HCEC 1CT (cell line): ENCODE results near the gene NDUFB2.
"Not testable (repeated sequence)": the region's sequence is repeated elsewhere in the genome, so short reads cannot be mapped to it uniquely, and the experiment has no call there.

Experiments
- DNase-seq: peaks from one replicate; pipeline ENCODE4 v3.0.0-alpha.2; 2017

NDUFB2 gene

DNA sequence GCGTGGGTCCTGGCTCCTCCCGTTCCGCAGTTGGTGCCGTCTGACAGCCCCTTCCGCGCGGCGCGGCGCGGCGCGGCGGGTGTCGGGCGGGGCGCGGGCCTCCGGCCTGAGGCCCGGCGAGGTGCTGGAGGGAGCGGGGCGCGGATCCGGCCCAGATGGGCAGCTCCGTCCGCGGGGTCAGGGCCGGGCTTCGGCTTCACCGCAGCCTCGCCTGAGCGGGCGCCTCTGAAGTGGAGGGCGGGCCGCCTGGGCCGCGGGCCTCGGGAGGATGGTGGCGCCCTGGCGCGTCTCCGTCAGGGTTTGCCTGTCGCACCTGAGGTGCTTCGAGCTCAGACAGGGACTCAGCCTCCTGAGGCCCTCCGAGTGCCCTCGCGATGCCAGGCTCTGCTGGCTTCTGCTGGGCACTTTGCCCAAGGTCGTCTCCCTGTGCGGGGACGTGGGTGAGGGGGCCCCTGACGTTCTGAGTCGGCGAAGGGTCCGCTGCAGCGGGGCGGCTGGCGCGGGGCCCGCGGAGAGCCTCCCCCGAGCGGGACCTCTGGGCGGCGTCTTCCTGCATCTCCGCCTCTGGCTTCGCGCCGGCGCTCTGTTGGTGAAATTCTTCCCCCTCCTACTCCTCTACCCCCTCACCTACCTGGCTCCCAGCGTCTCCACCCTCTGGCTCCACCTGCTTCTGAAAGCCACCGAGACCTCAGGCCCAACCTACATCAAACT, 23.3 kb upstream of the NDUFB2 start:
- DNase-seq, result no peak

DNA sequence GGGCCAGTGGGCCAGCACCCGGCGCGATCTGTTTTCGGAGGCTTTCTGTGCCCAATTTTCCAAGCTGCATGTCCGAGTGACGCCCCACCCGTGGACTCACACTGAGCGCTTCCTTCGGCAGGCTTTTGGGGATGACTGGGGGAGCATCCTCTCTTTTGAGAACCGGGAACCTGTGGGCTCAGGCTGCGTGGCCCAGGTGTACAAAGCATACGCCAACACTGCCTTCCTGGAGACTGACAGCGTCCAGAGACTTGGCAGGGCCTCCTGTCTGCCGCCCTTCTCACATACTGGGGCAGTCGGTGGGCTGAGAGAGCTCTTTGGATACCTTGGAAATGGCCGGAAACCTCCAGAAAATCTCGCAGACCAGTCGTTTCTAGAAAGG, 22.7 kb upstream of the NDUFB2 start:
- DNase-seq, result no peak

DNA sequence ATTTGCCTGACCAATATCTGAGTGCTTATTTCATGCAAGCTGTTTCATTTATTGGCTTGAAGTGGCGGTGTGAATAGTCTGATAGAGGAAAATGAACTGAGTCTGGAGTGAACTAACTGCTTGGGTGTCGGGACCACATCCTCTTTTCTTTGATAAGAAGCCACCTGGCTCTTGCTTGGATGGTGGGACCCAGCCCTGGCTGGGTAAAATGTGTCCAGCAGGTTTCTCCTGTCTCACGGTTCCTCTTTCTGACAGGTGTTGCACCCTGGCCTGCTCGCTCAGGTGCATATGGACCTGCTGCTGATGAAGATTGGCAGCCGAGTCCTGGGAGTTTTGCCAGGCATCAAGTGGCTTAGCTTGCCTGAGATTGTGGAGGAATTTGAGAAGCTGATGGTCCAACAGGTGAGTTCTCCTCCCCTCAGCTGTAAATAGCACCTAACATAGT, 22.1 kb upstream of the NDUFB2 start:
- DNase-seq, result no peak

DNA sequence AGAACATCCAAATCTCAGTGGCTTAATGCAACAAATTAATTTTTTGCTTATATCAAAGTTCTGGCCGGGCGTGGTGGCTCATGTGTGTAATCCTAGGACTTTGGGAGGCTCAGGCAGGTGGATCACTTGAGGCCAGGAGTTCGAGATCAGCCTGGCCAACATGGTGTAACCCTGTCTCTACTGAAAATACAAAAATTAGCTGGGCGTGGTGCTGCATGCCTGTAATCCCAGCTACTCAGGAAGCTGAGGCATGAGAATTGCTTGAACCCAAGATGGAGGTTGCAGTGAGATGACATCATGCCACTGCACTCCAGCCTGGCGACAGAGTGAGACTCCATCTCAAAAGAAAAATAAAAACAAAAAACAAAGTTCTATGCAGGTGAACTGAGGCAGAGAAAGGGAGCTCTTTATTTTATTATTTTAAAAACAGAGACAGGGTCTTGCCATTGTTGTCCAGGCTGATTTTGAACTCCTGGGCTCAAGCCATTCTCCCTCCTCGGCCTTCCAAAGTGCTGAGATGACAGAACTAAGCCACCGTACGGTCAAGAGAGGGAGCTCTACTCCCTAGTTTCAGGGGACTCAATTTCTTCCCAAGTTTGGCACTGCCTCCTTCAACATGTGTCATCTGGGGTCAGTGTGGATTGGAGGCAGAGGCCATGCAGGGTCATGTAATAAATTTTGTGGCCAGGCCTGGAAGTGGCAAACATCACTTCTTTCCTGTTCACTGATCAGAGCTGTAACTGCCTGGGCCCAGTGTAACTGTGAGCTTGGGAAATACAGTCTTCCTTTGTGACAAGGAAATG, 21.4 kb upstream of the NDUFB2 start:
- peak; percentile 70 for DNase-seq

DNA sequence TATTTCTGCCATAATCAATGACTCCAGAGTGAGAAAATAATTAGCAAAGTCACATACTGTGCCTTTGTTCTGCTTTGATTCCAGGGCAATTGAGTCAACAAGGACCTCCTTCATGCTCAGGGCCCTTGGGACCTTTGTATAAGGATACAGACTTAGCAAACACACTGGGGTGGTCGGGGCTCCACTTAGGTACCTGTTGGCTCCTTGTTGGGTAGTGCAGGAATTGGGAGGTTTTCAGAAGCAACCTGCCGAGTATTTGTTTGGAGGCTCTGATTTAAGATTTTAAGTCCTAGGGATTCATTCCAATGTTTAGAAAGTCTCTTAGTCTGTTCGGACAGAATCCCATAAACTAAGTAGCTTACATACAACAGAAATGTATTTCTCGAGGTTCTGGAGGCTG, 20.8 kb upstream of the NDUFB2 start:
- no peak for DNase-seq

DNA sequence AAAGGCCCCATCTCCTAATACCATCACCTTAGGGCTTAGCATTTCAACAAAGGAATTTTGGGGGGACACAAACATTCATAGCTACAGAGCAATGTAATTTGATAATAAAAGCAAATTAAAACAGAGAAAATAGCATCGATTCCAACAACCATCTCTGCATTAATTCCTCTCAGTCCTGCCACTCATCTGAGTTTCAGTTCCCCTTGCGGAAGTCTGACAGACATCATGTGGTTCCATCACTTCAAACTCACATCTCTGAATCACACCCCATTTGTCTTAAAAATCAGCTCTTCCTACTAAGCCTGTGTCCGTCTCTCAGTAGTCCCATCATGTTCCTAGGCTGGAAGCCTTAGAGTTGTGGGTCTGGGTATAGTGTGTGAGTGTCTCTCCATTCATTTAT, 20.2 kb upstream of the NDUFB2 start:
- no peak for DNase-seq

DNA sequence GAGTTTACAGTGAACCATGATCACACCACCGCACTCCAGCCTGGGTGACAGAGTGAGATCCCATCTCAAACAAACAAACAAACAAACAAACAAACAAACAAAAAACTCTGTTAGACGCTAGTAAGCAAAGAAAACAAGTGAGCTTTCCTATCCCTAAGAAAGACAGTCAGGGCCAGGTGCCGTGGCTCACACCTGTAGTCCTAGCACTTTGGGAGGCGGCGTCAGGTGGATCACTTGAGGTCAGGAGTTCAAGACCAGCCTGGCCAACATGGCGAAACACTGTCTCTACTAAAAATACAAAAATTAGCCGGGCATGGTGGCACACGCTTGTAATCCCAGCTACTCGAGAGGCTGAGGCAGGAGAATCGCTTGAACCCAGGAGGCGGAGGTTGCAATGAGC, 19.6 kb upstream of the NDUFB2 start:
- not testable (repeated sequence) for DNase-seq

DNA sequence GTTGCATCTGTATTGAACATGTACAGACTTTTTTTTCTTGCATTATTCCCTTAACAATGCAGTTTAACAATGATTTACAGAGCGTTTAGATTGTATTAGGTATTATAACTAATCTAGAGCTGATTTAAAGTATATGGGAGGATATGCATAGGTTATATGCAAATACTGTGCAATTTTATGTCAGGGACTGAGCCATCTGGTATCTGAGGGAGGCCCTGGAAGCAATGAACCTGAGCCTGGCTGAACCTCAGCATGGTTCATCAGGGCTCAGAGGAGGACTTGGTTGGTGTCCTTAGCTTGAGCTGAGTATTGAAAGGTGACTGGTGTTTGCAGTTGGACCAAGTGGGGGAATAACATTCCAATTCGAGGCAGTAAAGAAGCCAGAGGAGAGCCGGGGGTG, 19.0 kb upstream of the NDUFB2 start:
- no peak for DNase-seq

DNA sequence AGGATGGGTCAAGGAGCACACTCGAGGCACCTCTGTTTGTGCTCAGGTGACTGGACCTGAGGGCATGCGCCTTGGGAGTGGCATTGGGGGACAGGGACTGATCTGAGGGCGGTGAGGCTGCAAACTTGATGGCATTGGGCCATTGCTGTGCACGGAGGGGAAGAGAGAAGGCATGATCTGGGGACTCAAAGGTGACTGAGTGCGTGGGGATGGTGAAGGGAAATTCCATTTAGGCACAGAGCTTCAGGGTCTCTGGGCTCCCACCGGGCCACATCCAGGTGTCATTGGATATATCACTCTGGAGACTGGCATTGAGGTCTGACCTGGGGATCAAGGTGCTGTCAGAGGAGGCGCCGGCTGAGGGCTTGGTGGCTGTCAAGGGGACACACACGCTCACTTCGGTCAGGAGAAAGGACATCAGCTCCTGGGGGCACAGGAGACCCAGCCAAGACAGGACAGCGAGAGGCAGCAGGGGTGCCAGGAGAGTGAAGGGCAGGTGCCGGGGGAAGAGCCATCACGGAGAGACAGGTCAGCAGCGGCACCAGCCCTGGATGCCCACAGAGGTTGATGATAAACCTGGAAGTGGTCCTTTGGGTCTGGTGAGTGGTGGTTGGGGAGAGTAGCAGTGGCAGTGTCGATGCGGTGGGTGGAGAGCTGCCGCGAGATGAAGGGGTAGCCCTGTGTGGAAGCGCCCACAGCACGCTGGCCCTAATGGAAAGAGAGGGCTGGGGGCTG, 18.3 kb upstream of the NDUFB2 start:
- DNase-seq, result no peak

DNA sequence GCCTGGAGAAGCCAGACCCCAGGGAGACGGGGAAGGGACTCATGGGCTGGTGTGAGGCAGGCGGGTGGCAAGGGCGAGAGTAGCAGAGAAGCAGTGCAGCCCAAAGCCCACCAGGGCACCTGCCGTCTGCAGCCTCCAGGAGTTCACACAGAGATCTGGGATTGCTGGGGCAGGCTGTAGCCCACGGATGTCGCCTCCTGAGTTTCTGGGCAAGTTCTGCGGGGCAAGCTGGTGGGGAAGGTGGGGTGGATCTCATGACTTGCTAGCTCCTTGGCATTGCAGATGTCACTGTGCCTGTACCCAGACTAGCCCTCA, 17.7 kb upstream of the NDUFB2 start:
- DNase-seq, result no peak

DNA sequence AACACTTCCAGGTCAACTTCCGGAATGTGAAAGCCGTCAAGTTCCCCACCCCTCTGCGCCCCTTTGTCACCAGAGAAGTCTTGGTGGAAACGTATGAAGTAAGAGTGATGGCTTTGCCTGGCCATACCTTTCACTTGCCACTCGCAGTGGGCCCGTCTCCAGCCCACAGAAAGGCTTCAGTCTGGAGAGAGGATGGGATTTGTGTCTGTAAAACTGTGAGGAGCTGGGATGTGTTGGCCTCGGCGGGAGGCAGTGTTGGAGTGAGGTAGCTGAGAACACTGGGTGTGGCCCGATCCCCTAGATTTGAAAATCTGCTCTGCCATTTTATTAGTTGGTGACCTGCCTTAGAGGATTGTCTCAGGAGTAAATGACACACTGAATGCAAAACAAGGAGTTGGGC, 17.3 kb upstream of the NDUFB2 start:
- DNase-seq, result no peak

DNA sequence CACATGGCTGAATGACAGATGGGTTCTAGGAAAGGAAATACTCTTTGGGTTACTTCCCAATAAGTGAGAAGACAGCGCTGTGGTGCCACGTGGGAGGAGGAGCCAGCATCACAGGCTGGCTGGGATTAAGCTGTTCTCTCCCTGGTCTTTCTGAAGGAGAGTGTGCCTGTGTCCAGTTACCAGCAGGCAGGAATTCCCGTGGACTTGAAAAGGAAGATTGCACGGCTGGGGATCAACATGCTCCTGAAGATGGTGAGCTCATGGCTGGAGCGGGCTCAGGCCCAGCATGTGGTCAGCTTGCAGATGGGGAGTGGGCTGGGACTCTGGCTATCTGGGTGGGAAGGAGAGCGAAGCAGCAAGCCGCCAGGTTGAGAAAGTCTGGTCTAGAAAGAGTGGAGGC, 15.6 kb upstream of the NDUFB2 start:
- no peak for DNase-seq

DNA sequence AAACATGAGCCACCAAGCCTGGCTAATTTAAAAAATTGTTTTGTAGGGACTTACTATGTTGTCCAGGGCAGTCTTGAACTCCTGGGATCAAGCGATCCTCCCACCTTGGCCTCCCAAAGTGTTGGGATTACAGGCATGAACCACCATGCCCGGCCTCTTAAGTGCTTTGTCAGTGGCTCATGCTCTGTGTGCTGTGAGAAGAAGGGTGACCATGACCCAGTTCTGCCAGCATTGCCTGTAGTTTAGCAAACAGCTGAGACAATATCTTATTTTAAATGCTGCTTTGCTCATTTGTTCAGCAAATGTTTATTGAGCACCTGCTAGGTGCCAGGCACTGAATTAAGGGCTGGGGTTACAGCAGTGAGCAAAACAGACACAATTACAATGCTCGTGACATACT, 14.7 kb upstream of the NDUFB2 start:
- DNase-seq, result no peak

DNA sequence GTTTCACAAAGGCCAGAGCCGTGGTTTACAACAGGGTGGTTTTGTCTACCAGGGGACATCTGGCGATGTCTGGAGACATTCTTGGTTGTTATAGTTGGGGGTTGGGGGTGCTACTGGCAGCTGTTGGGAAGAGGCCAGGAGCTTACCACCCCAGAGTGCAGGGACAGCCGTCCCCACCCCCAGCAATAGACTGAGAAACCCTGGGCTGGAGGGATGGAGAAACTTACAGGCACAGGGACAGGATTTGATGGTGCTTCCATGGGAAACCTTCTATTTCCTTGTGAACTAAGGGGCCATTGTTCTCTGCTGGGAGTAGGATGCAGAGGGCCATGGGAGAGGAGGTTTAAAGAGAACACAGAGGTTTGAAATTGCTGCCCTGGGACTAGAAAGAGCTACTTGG, 12.9 kb upstream of the NDUFB2 start:
- DNase-seq, result no peak

DNA sequence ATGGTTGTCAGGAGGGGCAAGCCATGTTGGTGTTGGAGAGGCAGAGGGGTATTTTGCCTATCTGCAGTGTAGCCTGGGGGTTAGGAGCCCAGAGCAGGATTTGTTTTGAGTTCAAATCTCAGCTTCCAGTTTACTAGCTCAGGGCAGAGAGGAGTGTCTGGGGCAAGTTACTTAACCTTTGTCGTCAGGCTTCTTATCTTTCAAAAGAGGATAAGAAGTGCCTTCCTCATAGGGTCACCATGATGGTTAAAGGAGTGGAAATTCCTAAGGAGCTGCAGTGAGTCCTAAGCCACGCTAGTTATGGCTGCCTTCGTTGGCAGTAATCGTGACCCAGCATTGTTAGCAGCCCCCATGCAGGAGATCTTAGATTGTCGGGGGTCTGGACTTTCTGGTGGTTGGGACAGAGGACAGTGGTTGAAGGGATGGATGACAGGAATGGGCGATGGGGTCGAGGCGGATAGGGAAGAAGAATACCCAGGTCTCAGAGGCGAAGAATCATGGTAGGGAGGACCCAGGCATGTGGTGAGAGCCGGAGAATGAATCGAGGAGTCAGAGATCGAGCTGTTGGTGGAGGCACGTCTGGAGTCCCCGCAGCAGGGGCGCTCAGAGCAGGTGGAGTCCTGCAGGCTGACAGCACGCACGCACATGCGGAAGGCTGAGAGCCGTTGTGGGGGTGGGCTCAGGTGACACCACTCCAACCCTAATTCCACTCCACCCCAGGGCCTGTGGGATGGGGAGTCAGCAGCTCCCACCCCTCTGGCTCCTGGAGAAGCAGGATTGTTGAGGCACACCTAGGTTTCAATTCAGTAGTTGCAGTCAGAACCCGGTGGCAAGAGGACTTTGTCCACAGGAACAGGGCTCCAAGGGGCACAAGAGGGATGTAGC, 12.2 kb upstream of the NDUFB2 start:
- no peak for DNase-seq

DNA sequence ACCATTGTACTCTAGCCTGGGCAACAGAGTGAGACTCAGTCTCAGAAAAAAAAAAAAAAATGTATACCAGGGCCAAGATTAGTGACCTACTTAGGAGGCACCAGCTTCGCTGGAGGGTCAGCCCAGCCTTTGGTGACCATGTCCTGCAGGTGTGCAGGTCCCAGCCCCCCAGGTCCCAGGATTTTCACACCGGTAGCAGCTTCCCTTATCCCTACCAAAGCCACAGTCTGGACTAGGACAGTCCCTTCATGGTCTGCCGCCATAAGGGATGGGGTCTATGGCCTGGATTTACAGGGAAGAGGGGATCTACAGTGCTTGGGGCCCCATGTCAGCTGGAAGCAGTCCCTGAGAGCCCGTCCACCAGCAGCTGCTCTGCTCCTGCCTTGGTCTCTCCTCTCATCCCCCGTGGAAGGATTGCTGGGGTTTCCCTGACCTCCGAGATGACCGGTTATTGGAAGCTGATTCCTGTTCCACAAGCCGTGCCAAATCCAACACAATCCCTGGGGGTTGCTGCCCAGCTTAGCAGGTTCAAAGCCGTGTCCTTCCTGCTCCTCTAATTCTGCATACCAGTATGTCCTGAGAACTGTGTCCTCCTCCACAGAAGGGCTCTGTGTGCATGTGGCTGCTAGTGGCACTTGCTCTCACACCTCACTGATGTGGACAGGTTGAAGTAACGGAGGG, 11.0 kb upstream of the NDUFB2 start:
- no peak for DNase-seq

DNA sequence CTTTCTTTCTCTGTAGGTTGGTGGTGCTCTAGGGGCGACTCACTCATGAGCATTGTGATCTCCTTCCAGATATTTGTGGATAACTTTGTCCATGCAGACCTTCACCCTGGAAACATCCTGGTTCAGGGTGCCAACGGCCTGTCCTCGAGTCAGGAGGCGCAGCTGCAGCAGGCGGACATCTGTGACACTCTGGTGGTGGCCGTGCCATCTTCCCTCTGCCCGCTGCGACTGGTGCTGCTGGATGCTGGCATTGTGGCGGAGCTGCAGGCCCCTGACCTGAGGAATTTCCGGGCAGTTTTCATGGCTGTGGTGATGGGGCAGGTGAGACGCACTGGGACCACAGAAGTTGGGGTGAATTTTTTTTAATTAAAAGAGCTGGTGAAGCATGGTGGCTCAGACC, 9.6 kb upstream of the NDUFB2 start:
- no peak for DNase-seq

DNA sequence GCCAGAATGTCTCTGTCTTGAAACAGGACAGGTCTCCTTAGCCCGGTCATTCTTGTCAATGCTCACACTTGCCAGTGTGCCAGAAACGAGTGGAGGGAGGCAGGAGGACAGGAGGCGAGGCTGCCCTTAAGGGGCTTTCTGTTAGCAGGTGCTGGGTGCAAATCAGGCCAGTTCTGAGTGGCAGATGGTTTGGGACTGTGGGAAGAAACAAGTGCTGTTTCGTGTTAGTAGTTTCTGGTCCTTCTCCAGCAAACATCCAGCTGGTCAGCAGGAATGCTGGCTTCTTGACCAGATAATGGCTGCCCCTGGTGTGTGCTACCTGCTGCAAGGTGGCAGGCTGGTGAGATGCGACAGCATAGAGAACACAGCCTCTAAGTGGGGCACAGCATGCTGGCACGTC, 8.2 kb upstream of the NDUFB2 start:
- no peak for DNase-seq

DNA sequence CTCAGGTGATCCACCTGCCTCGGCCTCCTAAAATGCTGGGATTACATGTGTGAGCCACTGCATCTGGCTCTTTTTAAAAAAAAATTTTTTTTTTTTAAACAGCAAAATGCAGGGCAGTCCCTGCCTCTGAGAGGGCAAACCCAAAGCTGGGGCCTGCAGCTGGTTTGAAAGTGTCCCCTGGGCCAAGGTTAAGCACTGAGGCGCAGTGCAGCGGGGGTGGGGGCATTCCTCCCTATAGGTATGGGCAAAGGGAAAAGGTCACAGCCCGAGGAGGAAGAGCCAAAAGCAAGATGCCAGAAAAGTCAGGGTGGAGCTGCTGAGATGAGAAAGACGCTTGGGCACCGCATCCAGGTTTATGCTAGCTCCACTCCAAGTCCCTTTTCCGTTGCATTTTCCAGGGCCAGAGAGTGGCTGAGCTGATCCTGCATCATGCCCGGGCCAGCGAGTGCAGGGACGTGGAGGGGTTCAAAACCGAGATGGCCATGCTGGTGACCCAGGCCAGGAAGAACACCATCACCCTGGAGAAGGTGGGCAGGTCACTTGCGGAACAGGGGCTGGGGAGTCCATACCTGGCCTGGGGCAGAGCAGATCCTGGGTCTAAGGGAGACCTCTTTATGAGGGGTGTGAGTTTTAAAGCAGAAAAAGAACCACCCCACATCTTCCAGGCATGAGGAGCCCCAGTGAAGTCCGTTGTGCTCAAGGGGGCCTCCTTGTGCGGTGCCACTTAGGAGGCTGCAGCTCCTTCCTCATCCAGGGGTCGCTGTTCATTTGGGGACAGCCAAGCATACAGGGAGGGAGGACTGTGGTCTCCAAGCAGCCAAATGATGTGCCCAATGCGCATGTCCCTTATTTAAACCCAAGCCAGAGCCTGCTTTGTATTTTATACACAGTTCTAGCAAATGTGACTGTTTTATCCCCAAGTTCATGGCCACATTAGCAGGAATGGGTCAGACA, 7.0 kb upstream of the NDUFB2 start:
- DNase-seq, result no peak

DNA sequence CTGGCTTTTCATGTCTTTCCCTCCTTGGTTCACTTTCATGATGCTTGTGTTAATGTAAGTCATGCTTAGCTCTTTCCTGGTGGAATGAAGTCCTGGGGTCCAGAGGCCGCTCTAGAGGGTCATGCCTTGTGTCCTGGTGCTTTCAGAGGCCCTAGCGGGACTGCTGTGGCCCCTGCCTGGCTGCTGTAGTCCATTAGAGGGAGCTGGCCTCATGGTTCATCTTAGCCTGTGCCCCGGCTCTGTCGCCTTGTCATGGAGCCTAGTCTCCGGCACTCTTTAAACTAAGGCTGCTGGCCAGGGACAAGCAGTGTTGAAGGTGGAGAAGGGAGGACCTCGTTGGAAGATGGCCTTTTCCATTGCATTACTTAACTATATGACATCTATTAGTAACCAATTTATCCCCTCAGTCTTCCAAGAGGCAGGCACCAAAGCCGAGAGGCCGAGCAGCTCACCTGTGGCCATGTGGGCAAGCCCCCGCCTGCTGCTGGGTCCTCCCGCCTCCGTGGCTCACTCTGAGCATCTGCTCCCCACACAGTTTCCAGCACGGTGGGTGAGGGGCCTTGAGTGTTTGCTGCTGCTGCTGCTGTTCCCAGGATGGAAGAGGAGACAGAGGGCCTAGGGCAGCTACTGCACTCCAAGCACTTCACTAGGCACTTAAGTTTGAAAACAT, 5.0 kb upstream of the NDUFB2 start:
- no peak for DNase-seq

DNA sequence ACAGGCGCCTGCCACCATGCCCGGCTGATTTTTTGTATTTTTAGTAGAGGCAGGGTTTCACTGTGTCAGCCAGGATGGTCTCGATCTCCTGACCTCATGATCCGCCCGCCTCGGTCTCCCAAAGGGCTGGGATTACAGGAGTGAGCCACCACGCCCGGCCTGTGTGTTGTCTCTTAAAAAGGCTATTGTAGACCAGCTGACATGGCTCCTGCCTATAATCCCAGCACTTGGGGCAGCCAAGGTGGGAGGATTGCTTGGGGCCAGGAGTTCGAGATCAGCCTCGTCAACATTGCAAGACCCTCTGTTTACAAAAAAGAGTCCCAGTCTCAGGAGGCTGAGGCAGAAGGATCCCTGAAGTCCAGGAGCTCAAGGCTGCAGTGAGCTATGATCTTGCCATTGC, 2.7 kb upstream of the NDUFB2 start:
- DNase-seq, result not testable (repeated sequence)
